ENCODE results near the gene B4GALNT3. TPM values are rescaled to one million over a fixed set of nuclear protein-coding genes. Genes with fewer than 3 reads are reported as not detected.

B4GALNT3 gene
- 15.5 TPM for total RNA-seq

GRCh38 chr12:459430-460258 lies at the start of gene B4GALNT3:
TSS of gene B4GALNT3 (plus strand) at chr12:459939. CDS start at chr12:460377, 438 bp downstream.

Small RNA genes lying within 50 kb of the gene (small RNA-seq; reads per million reads assigned to genes)
- gene RNU7-103P (ENCODE audit: low replicate concordance) = not detected

Other genes with a start within 250 kb of the B4GALNT3 start
- 15.2 TPM for gene SLC6A12, start 245.8 kb upstream of the B4GALNT3 start, total RNA-seq
- gene SLC6A13, start 197.1 kb upstream of the B4GALNT3 start, total RNA-seq = 25.9 TPM
- gene KDM5A, start 70.6 kb upstream of the B4GALNT3 start, total RNA-seq = 55.8 TPM
- gene CCDC77, start 58.3 kb upstream of the B4GALNT3 start, total RNA-seq = 12.9 TPM
- 3.6 TPM for gene NINJ2, start 203.5 kb downstream of the B4GALNT3 start, total RNA-seq

All from metanephros (tissue), 2 donors.